ENCODE data around the gene TRIM39.

DNA sequence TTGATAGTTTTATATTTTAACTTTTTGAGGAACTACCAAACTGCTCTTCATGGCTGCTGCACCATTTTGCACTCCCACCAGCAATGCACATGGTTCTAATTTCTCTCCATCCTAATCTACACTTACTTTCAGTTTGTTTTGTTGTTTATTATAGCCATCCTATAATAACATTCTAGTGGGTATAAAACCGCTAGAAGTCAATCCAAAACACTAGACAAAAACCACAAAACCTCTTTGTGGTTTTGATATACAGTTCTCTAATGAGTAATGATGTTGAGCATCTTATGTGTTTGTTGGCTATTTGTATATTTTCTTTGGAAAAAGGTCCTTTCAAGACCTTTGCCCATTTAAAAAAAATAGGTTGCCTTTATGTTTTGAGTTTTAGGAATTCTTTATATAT is 23.8 kb downstream of the TRIM39 start:
- TF ChIP-seq, protein P1, sequence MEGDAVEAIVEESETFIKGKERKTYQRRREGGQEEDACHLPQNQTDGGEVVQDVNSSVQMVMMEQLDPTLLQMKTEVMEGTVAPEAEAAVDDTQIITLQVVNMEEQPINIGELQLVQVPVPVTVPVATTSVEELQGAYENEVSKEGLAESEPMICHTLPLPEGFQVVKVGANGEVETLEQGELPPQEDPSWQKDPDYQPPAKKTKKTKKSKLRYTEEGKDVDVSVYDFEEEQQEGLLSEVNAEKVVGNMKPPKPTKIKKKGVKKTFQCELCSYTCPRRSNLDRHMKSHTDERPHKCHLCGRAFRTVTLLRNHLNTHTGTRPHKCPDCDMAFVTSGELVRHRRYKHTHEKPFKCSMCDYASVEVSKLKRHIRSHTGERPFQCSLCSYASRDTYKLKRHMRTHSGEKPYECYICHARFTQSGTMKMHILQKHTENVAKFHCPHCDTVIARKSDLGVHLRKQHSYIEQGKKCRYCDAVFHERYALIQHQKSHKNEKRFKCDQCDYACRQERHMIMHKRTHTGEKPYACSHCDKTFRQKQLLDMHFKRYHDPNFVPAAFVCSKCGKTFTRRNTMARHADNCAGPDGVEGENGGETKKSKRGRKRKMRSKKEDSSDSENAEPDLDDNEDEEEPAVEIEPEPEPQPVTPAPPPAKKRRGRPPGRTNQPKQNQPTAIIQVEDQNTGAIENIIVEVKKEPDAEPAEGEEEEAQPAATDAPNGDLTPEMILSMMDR (IDR thresholded peaks at IDR 0.05), result no peak
- TF ChIP-seq POLR2AphosphoS5 (IDR thresholded peaks at IDR 0.05), result no peak
- no peak for TF ChIP-seq POLR2A (IDR thresholded peaks at IDR 0.05)
- no peak for TF ChIP-seq EP300 (IDR thresholded peaks at IDR 0.05)
